GM23338 (cell line): ENCODE results near the gene TNFSF13B.

Experiments used
- CTCF ChIP-seq, 2 experiments: fragments of 200-600 bp in 1 of 2; sonication (generic) in 1 of 2; conservative IDR thresholded peaks; 2 replicates each; pipeline versions ENCODE4 v1.5.1 to v1.6.1; 2016 to 2017; ENCODE audit warnings: antibody characterized with exemption in 2 of 2, low read depth in 2 of 2, mild to moderate bottlenecking in 2 of 2, moderate library complexity in 1 of 2
- EZH2 ChIP-seq: fragments of 200-600 bp; sonication (generic); IDR thresholded peaks from one replicate; pipeline ENCODE4 v1.8.0; 2017; ENCODE audit warnings: antibody characterized with exemption, mild to moderate bottlenecking, low read depth; ENCODE audit not compliant: unreplicated experiment
- EZH2phosphoT487 ChIP-seq: fragments of 200-600 bp; sonication (generic); IDR thresholded peaks from one replicate; pipeline ENCODE4 v1.8.1; 2018; ENCODE audit warnings: antibody characterized with exemption; ENCODE audit not compliant: unreplicated experiment
- POLR2AphosphoS5 ChIP-seq: IDR thresholded peaks from 2 replicates; pipeline ENCODE4 v1.6.1; 2016; ENCODE audit warnings: antibody characterized with exemption, low read depth
- REST ChIP-seq: IDR thresholded peaks from one replicate; pipeline ENCODE4 v1.6.1; 2018; ENCODE audit warnings: antibody characterized with exemption; ENCODE audit not compliant: unreplicated experiment

GRCh38 chr13:108270442-108270841 lies 924 bp downstream of the TNFSF13B start:
- TF ChIP-seq CTCF (conservative IDR thresholded peaks at IDR 0.05; ENCODE audit: low read depth in 2 of 2) (no peak), REST (no peak), EZH2phosphoT487 (no peak), EZH2 (no peak), POLR2AphosphoS5 (no peak)
